ENCODE data around the gene DPF1. TPM values are rescaled to one million over a fixed set of nuclear protein-coding genes. Genes with fewer than 3 reads are reported as not detected.
A peak's percentile ranks its signal among the peaks of the same experiment; 100 is the strongest.

Gene DPF1
- total RNA-seq, 1 donor from 2014 or later: 0.40 TPM

DNA sequence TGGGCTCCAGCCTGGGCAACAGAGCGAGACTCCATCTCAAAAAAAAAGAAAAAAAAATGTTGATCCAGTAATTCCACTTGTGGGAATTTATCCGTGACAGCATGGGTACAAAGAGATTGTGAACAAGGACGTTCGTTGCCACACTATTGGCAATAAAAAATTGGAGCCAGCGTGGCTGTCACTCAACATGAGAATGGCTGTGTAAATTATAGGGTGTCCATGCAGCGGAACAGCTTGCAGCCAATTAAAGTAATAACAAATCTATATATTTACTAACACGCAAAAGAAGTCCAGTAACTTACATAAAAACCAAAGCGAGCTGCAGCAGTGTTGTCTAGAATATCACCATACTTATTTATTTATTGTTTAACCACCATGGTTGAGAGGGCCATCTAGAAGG lies 19.3 kb downstream of the DPF1 start:
- ATAC-seq (no peak), DNase-seq (no peak)
- intact Hi-C loops (cut with micrococcal nuclease): no loop called here

DNA sequence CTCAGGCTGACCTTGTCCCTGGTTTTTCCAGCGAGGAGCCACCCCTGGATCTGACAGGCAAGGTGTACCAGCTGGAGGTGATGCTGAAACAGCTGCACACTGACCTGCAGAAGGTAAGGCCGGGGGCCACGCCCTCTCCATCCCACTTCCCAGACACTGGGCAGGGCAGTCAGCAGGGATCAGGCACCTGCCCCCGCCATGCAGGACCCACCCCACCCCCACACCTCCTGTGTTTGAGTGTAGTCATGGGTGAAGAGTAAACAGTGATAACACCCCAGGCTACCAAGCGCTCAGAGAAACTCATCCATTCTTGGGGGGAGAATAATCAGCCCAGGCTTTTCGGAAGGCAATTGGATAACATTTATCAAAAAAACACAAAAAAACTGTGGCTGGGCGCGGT lies 19.9 kb downstream of the DPF1 start:
- ATAC-seq: no peak

GRCh38 chr19:38203197-38203596 lies 20.8 kb downstream of the DPF1 start:
- no peak for ATAC-seq
- no peak for DNase-seq
- intact Hi-C loops (cut with micrococcal nuclease): no loop called here

More for the DNA sequence above, 19.9 kb downstream of the DPF1 start:
- intact Hi-C loops (cut with micrococcal nuclease): no loop called here
- DNase-seq: no peak

DNA sequence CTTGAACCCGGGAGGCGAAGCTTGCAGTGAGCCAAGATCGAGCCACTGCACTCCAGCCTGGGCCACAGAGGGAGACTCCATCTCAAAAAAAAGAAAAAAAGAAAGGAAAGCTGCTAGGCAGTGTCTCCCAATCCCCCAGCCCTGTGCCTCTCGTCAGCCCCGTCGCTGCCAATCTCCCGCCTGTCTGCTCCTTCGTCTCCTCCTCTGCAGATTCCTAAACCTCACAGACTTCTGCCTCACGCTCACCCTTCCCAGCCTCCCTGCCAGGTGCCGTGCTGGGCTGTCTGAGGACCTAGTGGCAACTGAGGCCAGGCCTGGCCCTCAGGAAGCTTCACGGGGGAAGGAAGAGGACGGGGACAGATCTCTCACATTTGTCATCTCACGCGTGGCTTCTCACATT lies 21.5 kb downstream of the DPF1 start:
- ATAC-seq (no peak), DNase-seq (no peak)
- intact Hi-C loops (cut with micrococcal nuclease): no loop called here

- no peak for DNase-seq
- intact Hi-C loops (cut with micrococcal nuclease): no loop called here
- ATAC-seq: no peak
Measured at GRCh38 chr19:38201731-38202130, 22.3 kb downstream of the DPF1 start.

GRCh38 chr19:38199340-38199739 lies 24.7 kb downstream of the DPF1 start:
- intact Hi-C loops (cut with micrococcal nuclease): no loop called here
- DNase-seq (no peak), ATAC-seq (no peak)

DNA sequence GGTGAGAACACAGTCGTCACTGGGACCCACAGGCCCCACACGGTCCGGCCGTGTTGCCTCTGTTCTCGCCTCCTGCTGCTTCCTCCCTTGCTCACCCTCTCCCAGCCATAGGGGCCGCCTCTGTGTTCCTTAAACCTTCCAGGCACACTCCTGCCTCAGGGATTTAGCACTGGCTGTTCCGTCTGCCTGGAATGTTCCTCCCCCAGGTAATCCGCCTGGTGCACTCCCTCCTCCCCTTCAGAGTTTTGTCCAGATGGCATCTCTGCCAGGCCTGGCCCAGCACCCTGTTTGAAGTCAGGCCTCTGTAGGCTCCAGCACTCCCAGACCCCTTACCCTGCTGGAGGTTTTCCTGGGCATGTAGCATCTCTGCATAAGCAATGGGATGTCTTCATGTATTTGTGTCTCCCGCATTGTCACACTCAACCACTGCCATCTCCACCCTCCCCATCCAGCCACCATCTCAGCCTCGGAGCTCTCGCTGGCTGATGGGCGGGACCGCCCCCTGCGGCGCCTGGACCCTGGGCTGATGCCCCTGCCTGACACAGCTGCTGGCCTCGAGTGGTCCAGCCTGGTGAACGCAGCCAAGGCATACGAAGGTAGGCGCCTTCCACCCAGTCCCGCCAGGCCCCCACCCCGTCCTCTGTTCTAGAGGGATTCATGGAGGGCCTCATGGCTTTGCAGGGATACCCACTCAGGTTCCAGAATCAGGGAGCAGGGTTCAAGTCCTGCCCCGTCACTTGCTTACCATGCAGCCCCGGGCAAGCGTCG lies 25.9 kb downstream of the DPF1 start:
- intact Hi-C loops (cut with micrococcal nuclease): no loop called here
- DNase-seq: no peak

GRCh38 chr19:38196948-38197656 lies 26.9 kb downstream of the DPF1 start:
- intact Hi-C loops (cut with micrococcal nuclease): no loop called here
- DNase-seq: no peak
- no peak for ATAC-seq

More for the DNA sequence above, 25.9 kb downstream of the DPF1 start:
- ATAC-seq: no peak

- ATAC-seq (no peak), DNase-seq (no peak)
- intact Hi-C loops (cut with micrococcal nuclease): no loop called here
Measured at GRCh38 chr19:38196245-38196837, 27.7 kb downstream of the DPF1 start.

GRCh38 chr19:38195237-38195636 lies 28.8 kb downstream of the DPF1 start:
- intact Hi-C loops (cut with micrococcal nuclease): no loop called here
- ATAC-seq (no peak), DNase-seq (no peak)

GRCh38 chr19:38194061-38194701 lies 29.8 kb downstream of the DPF1 start:
- DNase-seq: no peak

GRCh38 chr19:38193445-38193844 lies 30.6 kb downstream of the DPF1 start:
- DNase-seq (no peak), ATAC-seq (no peak)
- intact Hi-C loops (cut with micrococcal nuclease): no loop called here

More at GRCh38 chr19:38194061-38194701, 29.8 kb downstream of the DPF1 start:
- intact Hi-C loops (cut with micrococcal nuclease): no loop called here
- no peak for ATAC-seq

DNA sequence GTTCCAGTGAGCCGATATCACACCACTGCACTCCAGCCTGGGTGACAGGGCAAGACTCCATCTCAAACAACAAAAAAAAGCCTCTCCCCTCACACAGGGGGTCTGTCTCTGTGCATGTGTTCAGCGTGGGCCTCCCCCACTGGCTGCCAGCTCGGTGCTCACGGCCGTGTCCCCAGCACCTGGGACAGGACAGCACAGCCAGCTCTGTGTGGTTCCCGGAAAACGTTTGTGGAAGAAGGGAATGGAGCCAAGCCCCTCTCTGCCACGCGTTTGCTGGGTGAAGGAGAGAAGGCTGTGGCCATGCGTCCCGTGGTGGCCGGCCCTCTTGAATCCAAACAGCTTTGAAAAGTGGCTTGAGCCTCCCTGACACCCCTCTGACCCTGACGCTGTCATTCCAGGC lies 32.3 kb downstream of the DPF1 start:
- ATAC-seq (no peak), DNase-seq (no peak)
- intact Hi-C loops (cut with micrococcal nuclease): no loop called here

DNA sequence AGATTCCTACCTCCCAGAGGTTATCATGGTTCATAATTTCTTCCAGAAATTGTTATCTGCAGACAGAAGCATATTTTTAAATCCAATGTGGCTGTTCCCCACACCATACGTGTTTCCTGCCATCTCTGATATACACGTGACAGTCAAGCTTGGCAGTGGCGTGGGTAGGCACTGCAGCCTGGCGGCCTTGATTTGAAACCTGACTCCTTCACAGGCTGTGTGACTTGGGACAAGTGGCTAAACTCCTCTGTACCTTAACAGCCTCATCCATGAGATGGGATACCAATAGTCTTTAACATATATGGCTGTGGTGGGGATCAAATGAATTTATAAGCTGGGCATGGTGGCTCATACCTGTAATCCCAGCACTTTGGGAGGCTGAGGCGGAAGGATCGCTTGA lies 33.2 kb downstream of the DPF1 start:
- DNase-seq (no peak), ATAC-seq (no peak)
- intact Hi-C loops (cut with micrococcal nuclease): no loop called here

DNA sequence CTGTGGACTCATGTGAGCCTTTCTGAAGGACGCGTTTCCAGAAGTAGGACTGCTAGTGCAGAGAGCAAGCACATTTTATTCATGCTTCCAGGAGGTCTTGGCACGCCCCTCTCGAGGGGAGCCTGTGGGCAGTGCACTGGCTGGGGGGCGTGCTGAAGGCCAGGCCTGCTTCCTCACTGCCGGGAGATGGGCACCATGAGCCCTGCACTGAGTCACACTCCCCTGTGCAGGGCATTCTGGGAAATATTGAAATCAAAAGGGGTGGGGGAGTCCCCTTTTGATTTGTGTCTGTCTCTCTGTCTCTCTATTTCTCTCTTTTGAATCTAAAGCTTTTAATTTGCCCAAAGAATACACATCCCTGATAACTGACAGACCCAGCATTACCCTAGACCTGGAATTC lies 34.0 kb downstream of the DPF1 start:
- no peak for DNase-seq
- ATAC-seq: no peak
- intact Hi-C loops (cut with micrococcal nuclease): no loop called here

- ATAC-seq (no peak), DNase-seq (no peak)
- intact Hi-C loops (cut with micrococcal nuclease): no loop called here
Measured at GRCh38 chr19:38185562-38185961, 38.5 kb downstream of the DPF1 start.

GRCh38 chr19:38184815-38185214 lies 39.2 kb downstream of the DPF1 start:
- peak; percentile 38 for DNase-seq
- ATAC-seq: no peak
- intact Hi-C loops (cut with micrococcal nuclease): no loop called here

DNA sequence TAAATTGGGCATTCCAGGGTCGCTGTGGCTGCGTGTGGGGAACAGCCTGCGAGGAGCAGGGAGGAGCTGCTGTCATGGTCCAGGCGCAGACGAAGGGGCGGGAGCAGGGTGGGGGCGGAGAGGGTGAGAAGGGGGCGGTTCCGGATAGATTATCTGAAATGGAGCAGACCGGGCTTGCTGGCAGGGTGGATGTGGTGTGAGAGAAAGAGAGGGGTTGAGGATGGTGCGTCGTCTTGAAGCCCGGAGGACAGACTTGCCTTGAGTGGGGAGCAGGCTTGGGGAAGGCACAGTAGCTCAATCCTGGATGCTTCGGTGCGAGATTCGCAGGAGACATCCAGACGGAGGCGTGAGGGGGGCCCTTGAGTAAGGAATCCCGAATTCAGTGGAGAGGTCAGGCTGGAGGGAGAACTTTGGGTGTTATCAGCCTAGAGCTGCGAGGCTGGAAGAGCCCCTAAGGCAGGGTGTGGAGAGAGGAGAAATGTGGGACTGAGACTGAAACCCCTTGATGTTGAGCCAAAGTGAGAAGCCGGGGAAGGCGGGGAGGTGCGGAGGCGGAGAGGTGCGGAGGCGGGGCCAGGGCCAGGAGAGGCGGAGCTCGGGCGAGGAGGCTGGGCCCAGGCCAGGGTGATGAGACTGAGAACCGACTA lies 40.6 kb downstream of the DPF1 start:
- ATAC-seq: peak; percentile 85
- DNase-seq: peak; percentile 68
- intact Hi-C loops (cut with micrococcal nuclease): no loop called here

DNA sequence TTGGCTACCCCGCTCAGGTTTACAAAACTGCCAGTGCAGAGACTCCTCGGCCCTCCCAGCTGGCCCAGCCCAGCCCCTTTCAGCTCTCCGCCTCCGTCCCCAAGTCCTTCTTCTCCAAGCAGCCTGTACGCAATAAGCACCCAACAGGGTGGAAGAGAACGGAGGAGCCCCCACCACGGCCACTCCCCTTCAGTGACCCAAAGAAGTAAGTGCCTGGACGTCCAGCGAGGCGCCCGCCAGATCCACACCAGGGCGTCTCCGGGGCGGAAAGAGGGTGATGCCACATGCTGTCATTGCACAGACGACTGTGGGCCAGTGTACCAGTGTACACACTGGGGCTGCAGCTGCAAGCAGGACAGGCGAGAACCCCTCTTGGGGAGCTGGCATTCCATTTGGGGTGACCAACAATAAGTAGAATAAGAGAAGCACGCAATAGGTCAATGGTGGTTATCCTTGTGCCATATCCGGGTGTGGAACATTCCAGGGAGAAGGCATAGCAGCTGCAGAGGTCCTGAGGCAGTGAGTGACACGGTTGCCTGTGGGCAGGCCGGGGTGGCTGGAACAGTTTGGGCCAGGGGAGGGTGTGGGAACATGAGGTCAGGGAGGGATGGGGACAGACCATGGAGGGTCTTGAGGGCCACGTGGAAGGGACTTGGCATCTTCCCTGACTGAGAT lies 41.3 kb downstream of the DPF1 start:
- no peak for DNase-seq
- no peak for ATAC-seq
- intact Hi-C loops (cut with micrococcal nuclease): no loop called here
